ENCODE measurements around the gene AGO4. TPM values are rescaled to one million over a fixed set of nuclear protein-coding genes. Genes with fewer than 3 reads are reported as not detected.

Gene AGO4
- total RNA-seq, result 12.0 and 13.2 TPM in 2 replicates

DNA sequence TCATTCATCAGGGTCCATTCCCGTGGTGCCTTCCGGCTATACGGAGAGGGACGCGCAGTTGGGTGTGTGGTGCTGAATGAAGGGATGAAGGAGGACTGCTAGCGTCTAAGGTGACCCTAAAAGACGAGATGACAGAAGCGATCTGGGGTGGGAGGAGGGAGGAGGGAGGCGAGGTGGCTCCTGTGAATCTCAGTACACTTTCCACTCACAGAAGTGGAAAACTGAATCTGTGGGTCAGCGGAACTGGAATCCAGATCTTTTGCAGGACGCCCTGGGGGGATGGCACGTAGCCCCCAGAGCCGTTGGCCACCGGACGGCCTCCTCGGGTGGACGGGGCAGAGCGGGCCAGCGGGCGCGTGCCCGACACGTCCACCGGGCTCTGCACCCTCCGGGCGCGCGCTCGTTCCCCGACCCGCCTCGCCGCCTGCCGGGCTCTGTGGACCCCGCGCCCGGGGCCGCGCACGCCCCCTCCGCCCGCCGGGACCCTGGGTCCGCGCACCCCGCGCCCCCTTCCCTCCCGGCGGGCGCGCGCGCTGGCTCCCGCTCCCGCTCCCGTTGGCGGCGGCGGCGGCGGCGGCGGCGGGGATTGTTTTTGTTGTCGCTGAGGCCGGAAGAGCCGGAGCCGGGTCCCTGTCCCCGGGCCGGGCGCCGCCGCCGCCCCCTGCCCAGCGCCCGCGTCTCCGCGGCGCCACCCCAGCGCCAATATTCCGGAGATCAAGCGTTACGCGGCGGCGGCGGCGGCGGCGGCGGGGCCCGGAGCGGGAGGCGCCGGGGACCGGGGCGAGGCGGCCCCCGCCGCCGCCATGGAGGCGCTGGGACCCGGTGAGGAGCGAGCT lies at the start of gene AGO4:
Gene AGO4, plus strand, starts transcription at position 403 of the 836 bp plus-strand sequence. Its CDS starts 401 bp downstream, at position 804.

DNA sequence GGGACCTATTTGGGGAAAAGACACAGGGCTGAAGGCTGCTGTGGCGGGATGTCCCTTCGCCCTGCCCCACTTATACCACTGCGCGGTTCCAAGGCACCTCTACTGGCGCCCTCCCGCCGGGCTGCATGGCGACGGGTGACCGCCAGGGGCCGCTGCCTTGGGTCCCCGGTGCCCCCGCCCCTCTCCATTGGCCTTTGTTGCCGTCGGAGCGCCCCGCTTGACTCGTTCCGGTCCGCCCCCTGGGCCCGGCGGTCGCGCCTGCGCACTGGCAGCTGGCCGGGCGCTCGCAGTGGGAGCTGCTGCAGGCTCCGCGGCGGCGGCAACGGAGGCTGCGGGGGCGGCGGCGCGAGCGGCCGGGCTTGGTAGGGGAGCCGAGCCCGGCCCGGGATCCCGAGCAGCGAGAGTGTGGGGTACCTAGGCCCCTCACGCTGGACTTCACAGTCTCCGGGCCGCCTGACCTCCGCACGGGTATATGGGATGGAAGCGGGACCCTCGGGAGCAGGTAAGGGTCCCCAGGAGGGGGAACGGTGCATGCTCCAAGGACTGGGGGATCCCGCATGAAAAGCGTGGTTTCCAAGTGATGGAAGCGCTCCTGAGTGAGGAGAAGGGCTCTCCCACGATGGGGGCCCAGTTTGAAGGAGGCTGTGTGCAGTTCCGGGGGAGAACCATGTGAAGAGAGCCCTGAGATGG lies 75.3 kb downstream of the AGO4 start, which contains the start of gene AGO1:
Gene AGO1, plus strand, starts transcription at position 265 of the 690 bp plus-strand sequence. Its CDS starts 213 bp downstream, at position 478.

Other genes with a start within 250 kb of the AGO4 start
- 0.21 and 0.48 TPM in 2 replicates for gene TFAP2E, start 234.7 kb upstream of the AGO4 start, total RNA-seq
- gene PSMB2, start 166.5 kb upstream of the AGO4 start, total RNA-seq, result 15.2 and 19.8 TPM in 2 replicates
- gene C1orf216, start 89.1 kb upstream of the AGO4 start, total RNA-seq, result 5.1 and 5.3 TPM in 2 replicates
- 0.21 and 3.9 TPM in 2 replicates for gene CLSPN, start 38.0 kb upstream of the AGO4 start, total RNA-seq
- 5.3 and 5.5 TPM in 2 replicates for gene AGO1, start 75.2 kb downstream of the AGO4 start, total RNA-seq
- 8.4 and 10.2 TPM in 2 replicates for gene AGO3, start 123.1 kb downstream of the AGO4 start, total RNA-seq